ENCODE measurements around the gene POU5F1. TPM values are rescaled to one million over a fixed set of nuclear protein-coding genes. Genes with fewer than 3 reads are reported as not detected.
"Not testable (repeated sequence)": the region's sequence is repeated elsewhere in the genome, so short reads cannot be mapped to it uniquely, and the experiment has no call there.

The POU5F1 gene
- total and polyA plus RNA-seq, 2 donors from 2014 or later: 7.9 to 19.9 TPM

DNA sequence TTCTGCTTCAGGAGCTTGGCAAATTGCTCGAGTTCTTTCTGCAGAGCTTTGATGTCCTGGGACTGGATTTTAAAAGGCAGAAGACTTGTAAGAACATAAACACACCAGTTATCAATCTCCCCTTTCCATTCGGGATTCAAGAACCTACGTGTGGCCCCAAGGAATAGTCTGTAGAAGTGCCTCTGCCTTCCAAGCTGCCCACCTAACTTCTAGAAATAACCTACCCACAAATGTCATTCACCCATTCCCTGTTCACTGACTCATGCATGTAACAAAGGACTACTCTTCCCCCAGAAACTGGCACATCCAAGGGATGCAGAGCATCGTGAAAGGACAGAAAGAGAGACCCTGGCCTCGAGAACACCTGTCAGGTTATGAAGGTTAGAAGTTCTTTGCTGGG, 4.5 kb downstream of the POU5F1 start:
- Histone ChIP-seq H3K9ac (ENCODE audit: low read length in 3 of 3) (no peak overlapping the region), H3K27ac (ENCODE audit: low read depth in 2 of 2, low read length in 2 of 2) (no peak overlapping the region), H3K9me3 (ENCODE audit: control insufficient read depth in 2 of 3, insufficient read depth in 1 of 3, low read length in 3 of 3) (no peaks in the 10 kb centered on the region), H3K4me1 (ENCODE audit: control insufficient read depth in 2 of 3, insufficient read depth in 2 of 3, low read depth in 1 of 3, low read length in 3 of 3) (peaks cover 0 to 15% (median 5%) of the 10 kb centered on the region in 3 donors), H3K4me3 (ENCODE audit: low read length in 3 of 3) (no peak overlapping the region), H3K36me3 (ENCODE audit: control insufficient read depth in 2 of 3, insufficient read depth in 3 of 3, low read length in 3 of 3) (no peaks in the 10 kb centered on the region), H3K27me3 (ENCODE audit: control insufficient read depth, insufficient read depth, low read length) (no peaks in the 10 kb centered on the region)
- DNase-seq: no peak
- TF ChIP-seq, protein P1, sequence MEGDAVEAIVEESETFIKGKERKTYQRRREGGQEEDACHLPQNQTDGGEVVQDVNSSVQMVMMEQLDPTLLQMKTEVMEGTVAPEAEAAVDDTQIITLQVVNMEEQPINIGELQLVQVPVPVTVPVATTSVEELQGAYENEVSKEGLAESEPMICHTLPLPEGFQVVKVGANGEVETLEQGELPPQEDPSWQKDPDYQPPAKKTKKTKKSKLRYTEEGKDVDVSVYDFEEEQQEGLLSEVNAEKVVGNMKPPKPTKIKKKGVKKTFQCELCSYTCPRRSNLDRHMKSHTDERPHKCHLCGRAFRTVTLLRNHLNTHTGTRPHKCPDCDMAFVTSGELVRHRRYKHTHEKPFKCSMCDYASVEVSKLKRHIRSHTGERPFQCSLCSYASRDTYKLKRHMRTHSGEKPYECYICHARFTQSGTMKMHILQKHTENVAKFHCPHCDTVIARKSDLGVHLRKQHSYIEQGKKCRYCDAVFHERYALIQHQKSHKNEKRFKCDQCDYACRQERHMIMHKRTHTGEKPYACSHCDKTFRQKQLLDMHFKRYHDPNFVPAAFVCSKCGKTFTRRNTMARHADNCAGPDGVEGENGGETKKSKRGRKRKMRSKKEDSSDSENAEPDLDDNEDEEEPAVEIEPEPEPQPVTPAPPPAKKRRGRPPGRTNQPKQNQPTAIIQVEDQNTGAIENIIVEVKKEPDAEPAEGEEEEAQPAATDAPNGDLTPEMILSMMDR (IDR thresholded peaks at IDR 0.05; ENCODE audit: borderline replicate concordance, extremely low read depth, insufficient read depth): no peak
- FAIRE-seq: no peak
- intact Hi-C loops (cut with DNase I): no loop called here

DNA sequence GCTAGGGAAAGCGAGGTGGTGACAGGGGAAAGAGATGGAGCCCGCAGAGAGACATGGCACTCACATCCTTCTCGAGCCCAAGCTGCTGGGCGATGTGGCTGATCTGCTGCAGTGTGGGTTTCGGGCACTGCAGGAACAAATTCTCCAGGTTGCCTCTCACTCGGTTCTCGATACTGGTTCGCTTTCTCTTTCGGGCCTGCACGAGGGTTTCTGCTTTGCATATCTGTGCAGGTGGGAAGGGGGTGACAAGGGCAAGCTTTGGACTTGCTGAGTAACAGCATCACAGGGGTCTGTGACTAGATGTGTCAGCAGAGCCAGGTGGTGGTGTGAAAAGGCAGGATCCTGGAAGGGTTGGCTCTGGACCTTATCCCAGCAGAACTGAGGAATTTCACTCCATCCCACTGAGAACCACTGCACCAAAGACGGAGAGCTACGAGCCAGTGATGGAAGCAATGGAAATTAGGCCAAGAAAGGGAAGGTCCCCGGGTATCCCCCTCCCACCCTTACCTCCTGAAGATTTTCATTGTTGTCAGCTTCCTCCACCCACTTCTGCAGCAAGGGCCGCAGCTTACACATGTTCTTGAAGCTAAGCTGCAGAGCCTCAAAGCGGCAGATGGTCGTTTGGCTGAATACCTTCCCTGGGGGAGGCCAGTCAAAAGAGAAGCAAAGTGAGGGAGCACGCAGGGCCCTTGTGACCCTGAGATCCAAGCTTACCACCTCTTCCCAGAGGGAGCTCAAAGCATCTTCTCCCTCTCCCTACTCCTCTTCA, 5.2 kb downstream of the POU5F1 start:
- H3K9me3 ChIP-seq (ENCODE audit: control insufficient read depth in 2 of 3, insufficient read depth in 1 of 3, low read length in 3 of 3); H3K4me3 ChIP-seq (ENCODE audit: low read length in 3 of 3); FAIRE-seq; H3K9ac ChIP-seq (ENCODE audit: low read length in 3 of 3); H3K36me3 ChIP-seq (ENCODE audit: control insufficient read depth in 2 of 3, insufficient read depth in 3 of 3, low read length in 3 of 3); intact Hi-C loops (cut with DNase I); DNase-seq; H3K27me3 ChIP-seq (ENCODE audit: control insufficient read depth, insufficient read depth, low read length); H3K27ac ChIP-seq (ENCODE audit: low read depth in 2 of 2, low read length in 2 of 2): not testable (repeated sequence)
- H3K4me1 ChIP-seq (ENCODE audit: control insufficient read depth in 2 of 3, insufficient read depth in 2 of 3, low read depth in 1 of 3, low read length in 3 of 3): peaks cover 0 to 15% (median 5%) of the 10 kb centered on the region in 3 donors

DNA sequence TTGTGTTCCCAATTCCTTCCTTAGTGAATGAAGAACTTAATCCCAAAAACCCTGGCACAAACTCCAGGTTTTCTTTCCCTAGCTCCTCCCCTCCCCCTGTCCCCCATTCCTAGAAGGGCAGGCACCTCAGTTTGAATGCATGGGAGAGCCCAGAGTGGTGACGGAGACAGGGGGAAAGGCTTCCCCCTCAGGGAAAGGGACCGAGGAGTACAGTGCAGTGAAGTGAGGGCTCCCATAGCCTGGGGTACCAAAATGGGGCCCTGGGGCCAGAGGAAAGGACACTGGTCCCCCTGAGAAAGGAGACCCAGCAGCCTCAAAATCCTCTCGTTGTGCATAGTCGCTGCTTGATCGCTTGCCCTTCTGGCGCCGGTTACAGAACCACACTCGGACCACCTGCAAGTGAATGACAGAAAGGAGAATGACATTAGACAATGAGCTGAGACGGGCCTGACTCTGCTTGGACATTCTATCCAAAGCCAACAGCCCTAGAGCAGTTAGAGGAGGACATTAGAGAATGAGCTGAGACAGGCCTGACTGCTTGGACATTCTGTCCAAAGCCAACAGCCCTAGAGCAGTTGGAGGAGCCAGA, 5.9 kb downstream of the POU5F1 start:
- H3K27ac ChIP-seq (ENCODE audit: low read depth in 2 of 2, low read length in 2 of 2); H3K27me3 ChIP-seq (ENCODE audit: control insufficient read depth, insufficient read depth, low read length); FAIRE-seq; DNase-seq; intact Hi-C loops (cut with DNase I); H3K9me3 ChIP-seq (ENCODE audit: control insufficient read depth in 2 of 3, insufficient read depth in 1 of 3, low read length in 3 of 3); H3K9ac ChIP-seq (ENCODE audit: low read length in 3 of 3); H3K4me3 ChIP-seq (ENCODE audit: low read length in 3 of 3); H3K36me3 ChIP-seq (ENCODE audit: control insufficient read depth in 2 of 3, insufficient read depth in 3 of 3, low read length in 3 of 3): not testable (repeated sequence)
- H3K4me1 ChIP-seq (ENCODE audit: control insufficient read depth in 2 of 3, insufficient read depth in 2 of 3, low read depth in 1 of 3, low read length in 3 of 3): peaks cover 0 to 10% (median 5%) of the 10 kb centered on the region in 3 donors

DNA sequence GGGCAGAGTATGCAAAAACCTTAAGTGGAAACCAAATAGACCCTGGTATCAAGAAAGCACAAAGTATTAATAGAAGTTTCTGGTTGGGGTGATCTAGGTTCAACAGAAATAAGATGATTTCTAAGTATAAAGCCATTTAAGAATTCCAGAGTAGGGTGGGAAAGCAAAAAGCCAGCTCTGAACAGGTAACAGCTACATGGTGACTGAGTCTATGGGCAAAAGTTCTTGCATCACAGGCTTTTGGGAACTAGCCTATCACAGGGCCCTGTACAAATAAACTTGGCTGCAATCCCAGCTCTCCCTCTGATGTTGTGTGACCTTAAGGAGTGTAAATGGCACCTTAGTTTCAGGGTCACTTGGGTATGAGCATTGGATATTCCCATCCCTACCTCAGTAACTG, 6.6 kb downstream of the POU5F1 start:
- no peak for FAIRE-seq

More for the DNA sequence above, 6.6 kb downstream of the POU5F1 start:
- H3K9ac ChIP-seq (ENCODE audit: low read length in 3 of 3): no peak overlapping the region
- TF ChIP-seq, protein P1 (IDR thresholded peaks at IDR 0.05; ENCODE audit: borderline replicate concordance, extremely low read depth, insufficient read depth): no peak
- H3K27me3 ChIP-seq (ENCODE audit: control insufficient read depth, insufficient read depth, low read length): no peaks in the 10 kb centered on the region
- H3K27ac ChIP-seq (ENCODE audit: low read depth in 2 of 2, low read length in 2 of 2): peak overlapping the region; percentile 42 to 47
- DNase-seq: no peak
- peaks cover 0 to 12% (median 1%) of the 10 kb centered on the region in 3 donors for H3K4me1 ChIP-seq (ENCODE audit: control insufficient read depth in 2 of 3, insufficient read depth in 2 of 3, low read depth in 1 of 3, low read length in 3 of 3)
- no peak overlapping the region for H3K4me3 ChIP-seq (ENCODE audit: low read length in 3 of 3)
- intact Hi-C loops (cut with DNase I): no loop called here
- H3K36me3 ChIP-seq (ENCODE audit: control insufficient read depth in 2 of 3, insufficient read depth in 3 of 3, low read length in 3 of 3): no peaks in the 10 kb centered on the region
- H3K9me3 ChIP-seq (ENCODE audit: control insufficient read depth in 2 of 3, insufficient read depth in 1 of 3, low read length in 3 of 3): no peaks in the 10 kb centered on the region

Data from kidney (tissue), 14 donors.